Smooth muscle cell (in vitro differentiated cells): ENCODE measurements around the gene ATP8B1. TPM values are rescaled to one million over a fixed set of nuclear protein-coding genes. Genes with fewer than 3 reads are reported as not detected.

Source experiments
- DNase-seq: peaks from one replicate; lab custom pipeline; 2025; ENCODE audit not compliant: unreplicated experiment; lab: John Stamatoyannopoulos, UW
- H2AFZ ChIP-seq: fragments of 200-600 bp; sonication (generic); 2 replicates; pipeline ENCODE4 v1.6.0; 2016; ENCODE audit warnings: antibody characterized with exemption, low read depth, mild to moderate bottlenecking
- H3F3A ChIP-seq: fragments of 200-600 bp; sonication (generic); 2 replicates; pipeline ENCODE4 v1.6.0; 2017; ENCODE audit warnings: antibody characterized with exemption, low read depth
- H3K27ac ChIP-seq: fragments of 200-600 bp; sonication (generic); 2 replicates; pipeline ENCODE4 v1.5.1; 2016; ENCODE audit warnings: low read depth, mild to moderate bottlenecking
- H3K27me3 ChIP-seq: fragments of 200-600 bp; sonication (generic); 2 replicates; pipeline ENCODE4 v1.6.1; 2016; ENCODE audit warnings: low read depth, mild to moderate bottlenecking
- H3K36me3 ChIP-seq: fragments of 200-600 bp; sonication (generic); 2 replicates; pipeline ENCODE4 v1.5.1; 2016; ENCODE audit warnings: low read depth
- H3K4me1 ChIP-seq: fragments of 200-600 bp; sonication (generic); 2 replicates; pipeline ENCODE4 v1.5.1; 2016; ENCODE audit warnings: low read depth
- H3K4me2 ChIP-seq: fragments of 200-600 bp; sonication (generic); 2 replicates; pipeline ENCODE4 v1.6.0; 2016; ENCODE audit warnings: mild to moderate bottlenecking
- H3K4me3 ChIP-seq: fragments of 200-600 bp; sonication (generic); 2 replicates; pipeline ENCODE4 v1.5.1; 2016; ENCODE audit warnings: mild to moderate bottlenecking
- H3K79me2 ChIP-seq: fragments of 200-600 bp; sonication (generic); 2 replicates; pipeline ENCODE4 v1.6.0; 2016; ENCODE audit warnings: low read depth, mild to moderate bottlenecking
- H3K9ac ChIP-seq: fragments of 200-600 bp; sonication (generic); 2 replicates; pipeline ENCODE4 v1.6.0; 2016; ENCODE audit warnings: low read depth
- H3K9me3 ChIP-seq: fragments of 200-600 bp; sonication (generic); replicated peaks from 2 replicates; pipeline ENCODE4 v1.5.1; 2016; ENCODE audit warnings: low read depth
- H4K20me1 ChIP-seq: fragments of 200-600 bp; sonication (generic); 2 replicates; pipeline ENCODE4 v1.6.0; 2016; ENCODE audit warnings: low read depth
- WGBS: methylation state at CpG from one replicate; pipeline ENCODE4 v1.1.7; 2016; ENCODE audit warnings: low lambda C conversion rate; 5-methylcytosine and 5-hydroxymethylcytosine counted together
- polyA plus RNA-seq: library from polyadenylated mRNA; unstranded; fragments of >200 nt; fragmentation: Nextera tagmentation; extraction: Ambion mirVana; gene quantifications from 2 replicates; pipeline ENCODE4 v1.2.1, GENCODE V29; 2016
- total RNA-seq: library from RNA; depleted of rRNA; stranded (reverse); fragments of >200 nt; gene quantifications from 2 replicates; pipeline ENCODE4 v1.2.3, GENCODE V29; 2014
- TF ChIP-seq, protein P1 (sequence below): fragments of 200-600 bp; sonication (generic); IDR thresholded peaks from 2 replicates; pipeline ENCODE4 v1.5.1; 2017; ENCODE audit warnings: borderline replicate concordance, mild to moderate bottlenecking, antibody characterized with exemption; ENCODE audit not compliant: insufficient read depth, poor library complexity, severe bottlenecking

The ATP8B1 gene
- total and polyA plus RNA-seq, 2 experiments from 2014 or later = 1.1 to 6.1 TPM

DNA sequence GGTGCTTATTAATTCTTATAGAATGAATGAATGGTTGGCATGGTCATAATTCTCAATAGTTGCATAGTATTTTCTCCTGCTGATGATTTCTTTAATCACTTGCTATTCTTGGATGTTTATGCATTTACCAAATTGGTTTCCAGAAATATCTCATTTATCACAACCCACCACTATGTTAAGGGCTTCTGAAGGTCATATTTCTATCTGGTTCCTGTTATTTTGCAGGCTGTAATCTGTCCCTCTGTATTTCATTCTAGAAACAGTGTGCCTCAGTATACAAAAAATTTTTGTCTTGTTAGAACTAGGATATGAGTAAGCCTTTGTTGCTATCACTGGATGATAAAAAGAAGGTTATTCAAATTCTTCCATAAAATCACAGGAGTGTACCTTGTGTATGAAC, 6.1 kb upstream of the ATP8B1 start:
- no peak for DNase-seq
- no peaks in the 10 kb centered on the region for H4K20me1 ChIP-seq
- H3K9me3 ChIP-seq = no peaks in the 10 kb centered on the region
- H3K36me3 ChIP-seq = no peaks in the 10 kb centered on the region
- H3F3A ChIP-seq = no peaks in the 10 kb centered on the region
- H3K27me3 ChIP-seq = peaks cover 11% of the 10 kb centered on the region
- no peak overlapping the region for H3K9ac ChIP-seq
- TF ChIP-seq, protein P1, sequence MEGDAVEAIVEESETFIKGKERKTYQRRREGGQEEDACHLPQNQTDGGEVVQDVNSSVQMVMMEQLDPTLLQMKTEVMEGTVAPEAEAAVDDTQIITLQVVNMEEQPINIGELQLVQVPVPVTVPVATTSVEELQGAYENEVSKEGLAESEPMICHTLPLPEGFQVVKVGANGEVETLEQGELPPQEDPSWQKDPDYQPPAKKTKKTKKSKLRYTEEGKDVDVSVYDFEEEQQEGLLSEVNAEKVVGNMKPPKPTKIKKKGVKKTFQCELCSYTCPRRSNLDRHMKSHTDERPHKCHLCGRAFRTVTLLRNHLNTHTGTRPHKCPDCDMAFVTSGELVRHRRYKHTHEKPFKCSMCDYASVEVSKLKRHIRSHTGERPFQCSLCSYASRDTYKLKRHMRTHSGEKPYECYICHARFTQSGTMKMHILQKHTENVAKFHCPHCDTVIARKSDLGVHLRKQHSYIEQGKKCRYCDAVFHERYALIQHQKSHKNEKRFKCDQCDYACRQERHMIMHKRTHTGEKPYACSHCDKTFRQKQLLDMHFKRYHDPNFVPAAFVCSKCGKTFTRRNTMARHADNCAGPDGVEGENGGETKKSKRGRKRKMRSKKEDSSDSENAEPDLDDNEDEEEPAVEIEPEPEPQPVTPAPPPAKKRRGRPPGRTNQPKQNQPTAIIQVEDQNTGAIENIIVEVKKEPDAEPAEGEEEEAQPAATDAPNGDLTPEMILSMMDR = no peak
- no peaks in the 10 kb centered on the region for H3K79me2 ChIP-seq
- H3K4me2 ChIP-seq = no peak overlapping the region
- H3K27ac ChIP-seq = no peak overlapping the region
- no peaks in the 10 kb centered on the region for H3K4me1 ChIP-seq
- H2AFZ ChIP-seq = no peak overlapping the region
- H3K4me3 ChIP-seq = no peak overlapping the region

DNA sequence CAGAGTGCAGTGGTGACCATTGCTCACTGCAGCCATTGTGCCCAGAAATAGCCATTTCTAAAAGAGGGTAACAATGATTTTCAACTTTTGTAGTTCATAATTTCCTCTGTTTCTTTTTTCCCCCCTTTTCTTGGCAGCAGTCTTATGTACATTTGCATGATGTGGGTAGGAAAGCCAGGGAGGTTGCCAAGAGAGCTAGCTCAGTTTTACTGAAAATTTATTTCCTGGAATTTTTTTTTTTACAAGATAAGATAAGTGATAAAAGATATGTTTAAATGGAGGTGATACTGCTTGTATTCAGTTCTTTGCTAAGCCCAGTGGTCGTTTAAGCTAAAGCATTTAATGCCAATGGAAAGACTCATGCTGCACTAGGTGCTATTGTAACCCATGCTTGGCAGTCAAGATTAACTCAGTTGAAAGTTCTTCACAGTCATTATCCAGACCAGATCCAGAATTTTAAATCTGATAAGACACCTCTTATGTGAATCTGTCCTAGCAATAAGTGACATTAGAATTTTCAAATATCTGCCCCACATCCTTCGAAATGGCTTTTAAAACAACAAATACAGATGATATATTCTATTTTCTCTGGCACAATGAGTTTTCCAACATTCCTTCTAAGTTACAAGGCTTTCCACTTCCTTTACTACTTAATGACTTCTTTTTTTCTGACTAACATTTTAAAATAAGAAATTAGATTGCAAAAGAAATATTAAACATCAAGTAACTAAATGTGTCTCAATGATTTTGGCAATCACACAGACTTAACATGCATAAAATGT, 4.4 kb upstream of the ATP8B1 start:
- Histone ChIP-seq H3K4me2 (no peak overlapping the region), H4K20me1 (no peaks in the 10 kb centered on the region), H3K27ac (no peak overlapping the region), H3K36me3 (no peaks in the 10 kb centered on the region), H3K4me3 (no peak overlapping the region), H3K27me3 (peaks cover 26% of the 10 kb centered on the region), H3F3A (no peaks in the 10 kb centered on the region), H2AFZ (no peak overlapping the region), H3K9me3 (no peaks in the 10 kb centered on the region), H3K79me2 (no peaks in the 10 kb centered on the region), H3K9ac (no peak overlapping the region), H3K4me1 (peaks cover 2% of the 10 kb centered on the region)
- TF ChIP-seq, protein P1 = no peak
- 59% methylated on average over 2 of the region's 2 CpGs for WGBS
- no peak for DNase-seq

DNA sequence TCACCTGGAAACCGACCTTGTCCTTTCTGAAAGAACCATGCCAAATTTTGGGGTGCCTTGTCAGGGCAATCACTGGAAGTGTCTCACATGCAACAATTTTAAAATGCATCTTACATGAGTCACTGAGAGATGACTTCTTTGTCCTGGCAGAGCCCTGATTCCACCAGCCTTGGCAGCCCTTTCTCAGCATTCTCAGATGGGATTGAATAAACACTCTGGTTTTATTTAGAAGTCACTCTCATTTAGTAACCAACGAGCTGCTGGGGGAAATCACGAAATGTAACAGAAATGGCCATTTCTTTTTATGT, 3.8 kb upstream of the ATP8B1 start:
- Histone ChIP-seq H3K4me3 (no peak overlapping the region), H3K27ac (no peak overlapping the region), H3K79me2 (no peaks in the 10 kb centered on the region), H3K9me3 (no peaks in the 10 kb centered on the region), H3K9ac (no peak overlapping the region), H3K4me1 (peaks cover 8% of the 10 kb centered on the region), H3K27me3 (peaks cover 31% of the 10 kb centered on the region), H3K4me2 (no peak overlapping the region), H4K20me1 (no peaks in the 10 kb centered on the region), H3F3A (no peaks in the 10 kb centered on the region), H3K36me3 (no peaks in the 10 kb centered on the region), H2AFZ (no peak overlapping the region)
- 75% methylated on average over 3 of the region's 3 CpGs for WGBS
- no peak for DNase-seq
- TF ChIP-seq, protein P1 = no peak

DNA sequence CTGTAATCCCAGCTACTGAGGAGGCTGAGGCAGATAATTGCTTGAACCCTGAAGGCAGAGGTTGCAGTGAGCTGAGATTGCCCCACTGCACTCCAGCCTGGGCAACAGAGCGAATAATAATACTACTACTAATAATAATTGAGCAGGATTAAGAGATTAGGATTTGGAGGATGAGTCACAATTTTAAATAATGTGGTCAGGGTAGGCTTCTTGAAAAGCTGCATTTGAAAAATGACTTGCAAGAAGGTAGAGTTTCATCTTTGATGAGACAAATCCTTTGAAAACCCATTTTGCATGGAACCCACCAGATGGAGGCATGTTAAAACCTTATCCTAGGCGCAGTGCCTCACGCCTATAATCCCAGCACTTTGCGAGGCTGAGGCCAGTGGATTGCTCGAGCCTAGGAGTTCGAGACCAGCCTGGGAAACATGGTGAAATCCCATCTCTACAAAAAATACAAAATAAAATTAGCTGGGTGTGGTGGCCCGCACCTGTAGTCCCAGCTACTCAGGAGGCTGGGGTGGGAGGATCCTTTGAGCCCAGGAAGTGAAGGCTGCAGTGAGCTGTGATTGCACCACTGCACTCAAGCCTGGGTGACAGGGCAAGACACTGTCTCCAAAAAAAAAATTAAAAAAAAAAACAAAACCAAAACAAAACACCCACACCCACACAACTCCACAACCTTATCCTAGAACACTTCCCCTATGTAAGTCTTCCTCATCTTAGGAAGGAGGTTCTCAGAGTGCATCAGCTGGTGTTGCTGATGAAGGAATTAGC, 3.3 kb upstream of the ATP8B1 start:
- H3K79me2 ChIP-seq = no peaks in the 10 kb centered on the region
- peaks cover 37% of the 10 kb centered on the region for H3K27me3 ChIP-seq
- H3K9ac ChIP-seq = no peak overlapping the region
- H3K36me3 ChIP-seq = no peaks in the 10 kb centered on the region
- H4K20me1 ChIP-seq = no peaks in the 10 kb centered on the region
- H3K9me3 ChIP-seq = no peaks in the 10 kb centered on the region
- H2AFZ ChIP-seq = no peak overlapping the region
- 89% methylated on average over 7 of the region's 7 CpGs for WGBS
- DNase-seq = no peak
- H3F3A ChIP-seq = no peaks in the 10 kb centered on the region
- peaks cover 10% of the 10 kb centered on the region for H3K4me1 ChIP-seq
- no peak overlapping the region for H3K27ac ChIP-seq
- TF ChIP-seq, protein P1 = no peak
- no peak overlapping the region for H3K4me3 ChIP-seq
- no peak overlapping the region for H3K4me2 ChIP-seq
